Hepatocyte (in vitro differentiated cells): ENCODE results near the gene PITX3. TPM values are rescaled to one million over a fixed set of nuclear protein-coding genes. Genes with fewer than 3 reads are reported as not detected.

Source experiments
- DNase-seq: peaks from one replicate; pipeline ENCODE4 v3.0.0-alpha.2; 2016; ENCODE audit warnings: low spot score
- H2AFZ ChIP-seq: fragments of 200-600 bp; sonication (generic); 2 replicates; pipeline ENCODE4 v1.6.0; 2016; ENCODE audit warnings: antibody characterized with exemption, mild to moderate bottlenecking
- H3K27ac ChIP-seq: fragments of 200-600 bp; sonication (generic); 2 replicates; pipeline ENCODE4 v1.5.1; 2016; ENCODE audit warnings: mild to moderate bottlenecking
- H3K27me3 ChIP-seq: fragments of 200-600 bp; sonication (generic); 2 replicates; pipeline ENCODE4 v1.6.1; 2016
- H3K36me3 ChIP-seq: fragments of 200-600 bp; sonication (generic); replicated peaks from 2 replicates; pipeline ENCODE4 v1.5.1; 2016; ENCODE audit warnings: low read depth; ENCODE audit not compliant: insufficient read depth
- H3K4me1 ChIP-seq: fragments of 200-600 bp; sonication (generic); 2 replicates; pipeline ENCODE4 v1.5.1; 2016; ENCODE audit warnings: mild to moderate bottlenecking, moderate library complexity; ENCODE audit not compliant: insufficient read depth
- H3K4me2 ChIP-seq: fragments of 200-600 bp; sonication (generic); 2 replicates; pipeline ENCODE4 v1.6.0; 2016
- H3K4me3 ChIP-seq: fragments of 200-600 bp; sonication (generic); 2 replicates; pipeline ENCODE4 v1.5.1; 2016; ENCODE audit warnings: mild to moderate bottlenecking
- H3K79me2 ChIP-seq: fragments of 200-600 bp; sonication (generic); 2 replicates; pipeline ENCODE4 v1.6.0; 2017; ENCODE audit warnings: mild to moderate bottlenecking
- H3K9me2 ChIP-seq: fragments of 200-600 bp; sonication (generic); replicated peaks from 2 replicates; pipeline ENCODE4 v1.6.0; 2017; ENCODE audit warnings: mild to moderate bottlenecking; ENCODE audit not compliant: insufficient read depth
- H3K9me3 ChIP-seq: fragments of 200-600 bp; sonication (generic); 2 replicates; pipeline ENCODE4 v1.5.1; 2016; ENCODE audit warnings: low read depth, mild to moderate bottlenecking
- H4K20me1 ChIP-seq: fragments of 200-600 bp; sonication (generic); 2 replicates; pipeline ENCODE4 v1.6.0; 2016; ENCODE audit warnings: mild to moderate bottlenecking; ENCODE audit not compliant: insufficient read depth, poor library complexity, severe bottlenecking
- EZH2 ChIP-seq: fragments of 200-600 bp; sonication (generic); IDR thresholded peaks from 2 replicates; pipeline ENCODE4 v1.6.1; 2016; ENCODE audit warnings: antibody characterized with exemption, mild to moderate bottlenecking, borderline replicate concordance
- EZH2phosphoT487 ChIP-seq: fragments of 200-600 bp; sonication (generic); IDR thresholded peaks from one replicate; pipeline ENCODE4 v1.6.1; 2018; ENCODE audit warnings: antibody characterized with exemption, mild to moderate bottlenecking, low read depth, moderate library complexity; ENCODE audit not compliant: unreplicated experiment, severe bottlenecking
- WGBS: methylation state at CpG from one replicate; pipeline ENCODE4 v1.1.6; 2016; ENCODE audit warnings: low lambda C conversion rate; ENCODE audit errors: missing lambda C conversion rate; 5-methylcytosine and 5-hydroxymethylcytosine counted together
- polyA plus RNA-seq: library from polyadenylated mRNA; unstranded; fragments of >200 nt; fragmentation: Nextera tagmentation; extraction: Ambion mirVana; gene quantifications from 2 replicates; pipeline ENCODE4 v1.2.1, GENCODE V29; 2016
- total RNA-seq: library from RNA; depleted of rRNA; stranded (reverse); fragments of >200 nt; gene quantifications from 2 replicates; pipeline ENCODE4 v1.2.3, GENCODE V29; 2014
- TF ChIP-seq, protein P1 (sequence below): fragments of 200-600 bp; sonication (generic); IDR thresholded peaks from 2 replicates; pipeline ENCODE4 v1.5.1; 2016; ENCODE audit warnings: antibody characterized with exemption, mild to moderate bottlenecking; ENCODE audit not compliant: poor library complexity

The PITX3 gene
- total and polyA plus RNA-seq, 2 experiments from 2014 or later = 0.52 TPM; not detected in 1

GRCh38 chr10:102285133-102285532 is 43.8 kb upstream of the PITX3 start:
- 98% methylated on average over 2 of the region's 2 CpGs for WGBS
- Histone ChIP-seq H3K9me3 (no peaks in the 10 kb centered on the region), H3K9me2 (no peaks in the 10 kb centered on the region), H4K20me1 (peaks cover 70% of the 10 kb centered on the region), H3K4me2 (no peak overlapping the region), H2AFZ (no peak overlapping the region), H3K4me3 (no peak overlapping the region), H3K4me1 (peaks cover 9% of the 10 kb centered on the region), H3K79me2 (peaks cover 91% of the 10 kb centered on the region), H3K27ac (no peak overlapping the region), H3K27me3 (no peaks in the 10 kb centered on the region), H3K36me3 (no peaks in the 10 kb centered on the region)
- no peak for DNase-seq
- TF ChIP-seq EZH2 = no peak
- no peak for TF ChIP-seq EZH2phosphoT487
- TF ChIP-seq, protein P1, sequence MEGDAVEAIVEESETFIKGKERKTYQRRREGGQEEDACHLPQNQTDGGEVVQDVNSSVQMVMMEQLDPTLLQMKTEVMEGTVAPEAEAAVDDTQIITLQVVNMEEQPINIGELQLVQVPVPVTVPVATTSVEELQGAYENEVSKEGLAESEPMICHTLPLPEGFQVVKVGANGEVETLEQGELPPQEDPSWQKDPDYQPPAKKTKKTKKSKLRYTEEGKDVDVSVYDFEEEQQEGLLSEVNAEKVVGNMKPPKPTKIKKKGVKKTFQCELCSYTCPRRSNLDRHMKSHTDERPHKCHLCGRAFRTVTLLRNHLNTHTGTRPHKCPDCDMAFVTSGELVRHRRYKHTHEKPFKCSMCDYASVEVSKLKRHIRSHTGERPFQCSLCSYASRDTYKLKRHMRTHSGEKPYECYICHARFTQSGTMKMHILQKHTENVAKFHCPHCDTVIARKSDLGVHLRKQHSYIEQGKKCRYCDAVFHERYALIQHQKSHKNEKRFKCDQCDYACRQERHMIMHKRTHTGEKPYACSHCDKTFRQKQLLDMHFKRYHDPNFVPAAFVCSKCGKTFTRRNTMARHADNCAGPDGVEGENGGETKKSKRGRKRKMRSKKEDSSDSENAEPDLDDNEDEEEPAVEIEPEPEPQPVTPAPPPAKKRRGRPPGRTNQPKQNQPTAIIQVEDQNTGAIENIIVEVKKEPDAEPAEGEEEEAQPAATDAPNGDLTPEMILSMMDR = no peak

DNA sequence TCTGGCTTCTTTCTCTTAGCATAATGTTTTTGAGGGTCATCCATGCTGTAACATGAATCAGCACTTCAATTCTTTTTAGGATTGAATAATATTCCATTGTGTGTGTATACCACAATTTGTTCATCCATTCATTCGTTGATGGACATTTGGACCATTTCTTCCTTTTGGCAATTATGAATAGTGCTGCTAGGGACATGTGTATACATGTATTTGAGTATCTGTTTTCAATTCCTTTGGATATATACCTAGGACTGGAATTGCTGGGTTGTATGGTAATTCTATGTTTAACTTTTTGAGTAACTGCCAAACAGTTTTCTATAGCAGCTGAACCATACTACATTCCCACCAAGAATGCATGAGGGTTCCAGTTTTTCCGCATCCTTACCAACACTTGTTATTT is 43.2 kb upstream of the PITX3 start:
- Histone ChIP-seq H2AFZ (no peak overlapping the region), H3K27me3 (no peaks in the 10 kb centered on the region), H3K4me3 (no peak overlapping the region), H3K4me1 (peaks cover 10% of the 10 kb centered on the region), H3K4me2 (no peak overlapping the region), H4K20me1 (peaks cover 75% of the 10 kb centered on the region), H3K36me3 (no peaks in the 10 kb centered on the region), H3K9me2 (no peaks in the 10 kb centered on the region), H3K79me2 (peaks cover 91% of the 10 kb centered on the region), H3K27ac (no peak overlapping the region), H3K9me3 (no peaks in the 10 kb centered on the region)
- no peak for TF ChIP-seq EZH2phosphoT487
- no peak for TF ChIP-seq EZH2
- TF ChIP-seq, protein P1 = no peak
- no peak for DNase-seq
- 96% methylated on average over 2 of the region's 2 CpGs for WGBS

DNA sequence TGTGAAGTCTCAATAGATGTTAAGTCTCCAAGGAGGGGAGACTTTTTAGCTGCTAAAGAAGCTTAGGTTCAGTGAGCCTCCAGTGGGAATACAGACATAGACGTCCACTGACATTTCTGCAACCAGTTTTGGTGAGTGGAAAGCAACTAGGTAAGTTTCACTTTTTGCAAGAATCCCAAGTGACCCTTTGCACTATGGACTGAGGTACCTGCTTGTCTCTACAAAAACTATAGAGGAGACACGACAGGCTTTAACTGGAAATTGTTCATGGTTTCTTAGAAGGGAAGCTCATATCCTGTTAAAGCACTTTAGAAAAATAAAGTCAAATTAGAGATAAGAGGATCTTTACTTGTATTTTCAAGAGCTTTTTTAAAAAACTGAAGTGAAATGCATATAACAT is 42.6 kb upstream of the PITX3 start:
- no peak for DNase-seq
- Histone ChIP-seq H3K4me2 (no peak overlapping the region), H2AFZ (no peak overlapping the region), H3K27ac (no peak overlapping the region), H3K9me2 (no peaks in the 10 kb centered on the region), H3K9me3 (no peaks in the 10 kb centered on the region), H4K20me1 (peaks cover 75% of the 10 kb centered on the region), H3K36me3 (no peaks in the 10 kb centered on the region), H3K4me3 (no peak overlapping the region), H3K4me1 (peaks cover 10% of the 10 kb centered on the region), H3K27me3 (no peaks in the 10 kb centered on the region), H3K79me2 (peaks cover 91% of the 10 kb centered on the region)
- TF ChIP-seq EZH2phosphoT487 (no peak), EZH2 (no peak)
- TF ChIP-seq, protein P1 = no peak
- WGBS = 79% methylated on average over 2 of the region's 2 CpGs

DNA sequence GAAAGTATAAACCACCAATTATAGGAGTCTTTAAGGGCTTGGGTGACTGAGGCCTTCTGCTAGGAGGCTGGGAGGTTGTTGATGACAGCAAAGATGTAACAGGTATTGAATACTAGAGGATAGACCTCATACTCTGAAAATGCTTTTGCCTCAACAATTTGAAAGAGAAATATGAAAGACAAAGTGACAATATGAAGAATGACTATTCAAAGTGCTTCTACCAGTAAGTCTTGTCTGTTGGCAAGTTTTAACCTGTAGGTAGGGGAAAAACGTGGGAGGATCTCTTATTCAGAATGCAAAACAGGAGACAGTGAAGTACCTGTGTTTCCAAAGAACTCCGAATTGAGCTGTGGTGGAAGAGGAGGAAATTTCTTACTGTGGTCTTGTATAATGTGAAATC is 42.2 kb upstream of the PITX3 start:
- Histone ChIP-seq H4K20me1 (peaks cover 78% of the 10 kb centered on the region), H3K9me2 (no peaks in the 10 kb centered on the region), H3K36me3 (no peaks in the 10 kb centered on the region), H3K4me3 (no peak overlapping the region), H3K4me1 (peaks cover 10% of the 10 kb centered on the region), H3K9me3 (no peaks in the 10 kb centered on the region), H3K27ac (no peak overlapping the region), H3K27me3 (no peaks in the 10 kb centered on the region), H3K4me2 (no peak overlapping the region), H2AFZ (no peak overlapping the region), H3K79me2 (peaks cover 92% of the 10 kb centered on the region)
- TF ChIP-seq, protein P1 = no peak
- TF ChIP-seq EZH2 (no peak), EZH2phosphoT487 (no peak)
- DNase-seq = no peak
- WGBS = 81% methylated on average over 2 of the region's 2 CpGs
